Muscle layer of colon (tissue), 2 donors: ENCODE measurements around the gene MRPL19.

Experiments
- H3K27ac ChIP-seq: one replicate; pipeline ENCODE4 v1.7.0; 2013; ENCODE audit warnings: low read depth, mild to moderate bottlenecking, low read length, moderate library complexity
- H3K27me3 ChIP-seq, 2 donors: one replicate each; pipeline ENCODE4 v1.7.0; 2013; ENCODE audit warnings: low read length in 2 of 2, mild to moderate bottlenecking in 2 of 2; ENCODE audit not compliant: insufficient read depth in 2 of 2, control insufficient read depth in 1 of 2
- H3K36me3 ChIP-seq: one replicate; pipeline ENCODE4 v1.7.0; 2013; ENCODE audit warnings: mild to moderate bottlenecking, low read length; ENCODE audit not compliant: insufficient read depth
- H3K4me1 ChIP-seq: one replicate; pipeline ENCODE4 v1.7.0; 2013; ENCODE audit warnings: mild to moderate bottlenecking, low read length; ENCODE audit not compliant: insufficient read depth
- H3K4me3 ChIP-seq, 2 donors: one replicate each; pipeline ENCODE4 v1.7.0; 2013; ENCODE audit warnings: low read length in 2 of 2, low read depth in 1 of 2, mild to moderate bottlenecking in 1 of 2, moderate library complexity in 1 of 2
- H3K9ac ChIP-seq: one replicate; pipeline ENCODE4 v1.7.0; 2013; ENCODE audit warnings: low read length
- H3K9me3 ChIP-seq: one replicate; pipeline ENCODE4 v1.7.0; 2013; ENCODE audit warnings: mild to moderate bottlenecking, low read length
- donor health status: abdominal sarcoma.
- donor health status: Adenocarcinoma of cecum.

Gene MRPL19

GRCh38 chr2:75646583-75647425 is at the start of gene MRPL19:
Gene MRPL19, plus strand, starts transcription at chr2:75646783. Its CDS starts 25 bp downstream, at chr2:75646808.
- Histone ChIP-seq H3K36me3 (peaks cover 15% of the 10 kb centered on the region), H3K9me3 (no peaks in the 10 kb centered on the region), H3K4me1 (peaks cover 4% of the 10 kb centered on the region), H3K27me3 (no peaks in the 10 kb centered on the region), H3K4me3 (peak within 1 kb of the TSS; percentile 93 to 94), H3K27ac (peak within 1 kb of the TSS; percentile 81), H3K9ac (peak within 1 kb of the TSS; percentile 64)

GRCh38 chr2:75596784-75597183 is 49.8 kb upstream of the MRPL19 start:
- no peaks in the 10 kb centered on the region for H3K9me3 ChIP-seq
- H3K4me1 ChIP-seq, result no peaks in the 10 kb centered on the region
- no peaks in the 10 kb centered on the region for H3K36me3 ChIP-seq
- H3K27ac ChIP-seq, result no peak overlapping the region
- H3K4me3 ChIP-seq, result no peak overlapping the region
- no peak overlapping the region for H3K9ac ChIP-seq
- no peaks in the 10 kb centered on the region for H3K27me3 ChIP-seq

DNA sequence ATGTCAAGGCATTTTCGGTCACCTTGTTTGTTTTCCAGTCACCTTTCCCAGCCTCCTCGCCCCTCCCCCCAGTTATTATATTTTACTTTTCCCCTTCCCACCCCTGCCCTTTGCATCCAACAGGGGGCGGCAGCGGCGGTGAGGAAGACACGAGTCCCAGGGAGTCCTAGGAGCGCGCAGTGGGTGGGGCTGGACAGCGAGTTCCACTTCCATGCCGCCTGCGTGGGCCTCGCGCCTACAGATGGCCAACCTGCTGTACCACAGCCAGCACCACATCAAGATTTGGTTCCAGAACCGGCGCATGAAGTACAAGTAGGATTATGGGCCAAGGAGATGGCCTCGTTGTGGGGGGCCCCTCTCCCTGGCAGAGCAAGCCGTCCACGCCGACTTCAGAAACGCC is 48.6 kb upstream of the MRPL19 start:
- H3K27ac ChIP-seq, result no peak overlapping the region
- no peaks in the 10 kb centered on the region for H3K27me3 ChIP-seq
- H3K9me3 ChIP-seq, result no peaks in the 10 kb centered on the region
- no peak overlapping the region for H3K4me3 ChIP-seq
- no peaks in the 10 kb centered on the region for H3K4me1 ChIP-seq
- no peaks in the 10 kb centered on the region for H3K36me3 ChIP-seq
- H3K9ac ChIP-seq, result no peak overlapping the region

GRCh38 chr2:75598589-75599155 is 47.9 kb upstream of the MRPL19 start:
- Histone ChIP-seq H3K9me3 (no peaks in the 10 kb centered on the region), H3K27ac (no peak overlapping the region), H3K4me3 (no peak overlapping the region), H3K9ac (no peak overlapping the region), H3K27me3 (no peaks in the 10 kb centered on the region), H3K4me1 (no peaks in the 10 kb centered on the region), H3K36me3 (no peaks in the 10 kb centered on the region)

DNA sequence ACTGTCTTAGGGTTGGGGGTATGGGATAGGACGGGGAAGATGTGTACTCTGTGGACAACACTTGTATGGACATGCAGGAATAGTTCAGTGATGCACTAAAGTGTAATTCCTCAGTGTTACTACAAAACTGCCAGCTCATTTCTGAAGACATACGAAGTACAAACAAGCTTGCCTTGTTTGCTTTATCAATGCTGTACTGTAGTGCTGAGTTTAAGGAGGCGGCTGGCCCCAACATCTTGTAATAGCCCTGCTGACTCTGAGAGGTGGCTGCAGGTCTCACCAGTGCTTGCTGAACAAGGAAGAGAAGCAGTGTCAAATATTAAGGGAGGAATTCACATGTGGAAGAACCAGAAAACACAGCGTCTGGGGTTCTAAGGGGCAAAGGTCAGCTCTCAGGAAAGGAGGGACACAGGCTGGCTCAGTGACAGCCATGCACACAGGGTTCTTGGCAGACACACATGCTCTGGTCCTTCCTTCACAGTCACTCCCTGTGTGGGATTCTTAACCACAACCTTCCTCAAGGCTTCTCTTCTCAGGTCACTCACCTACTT is 46.0 kb upstream of the MRPL19 start:
- H3K4me1 ChIP-seq, result no peaks in the 10 kb centered on the region
- no peaks in the 10 kb centered on the region for H3K36me3 ChIP-seq
- H3K4me3 ChIP-seq, result no peak overlapping the region
- H3K9me3 ChIP-seq, result no peaks in the 10 kb centered on the region
- H3K27me3 ChIP-seq, result peaks cover 0 to 5% of the 10 kb centered on the region in 2 donors
- H3K9ac ChIP-seq, result no peak overlapping the region
- no peak overlapping the region for H3K27ac ChIP-seq

DNA sequence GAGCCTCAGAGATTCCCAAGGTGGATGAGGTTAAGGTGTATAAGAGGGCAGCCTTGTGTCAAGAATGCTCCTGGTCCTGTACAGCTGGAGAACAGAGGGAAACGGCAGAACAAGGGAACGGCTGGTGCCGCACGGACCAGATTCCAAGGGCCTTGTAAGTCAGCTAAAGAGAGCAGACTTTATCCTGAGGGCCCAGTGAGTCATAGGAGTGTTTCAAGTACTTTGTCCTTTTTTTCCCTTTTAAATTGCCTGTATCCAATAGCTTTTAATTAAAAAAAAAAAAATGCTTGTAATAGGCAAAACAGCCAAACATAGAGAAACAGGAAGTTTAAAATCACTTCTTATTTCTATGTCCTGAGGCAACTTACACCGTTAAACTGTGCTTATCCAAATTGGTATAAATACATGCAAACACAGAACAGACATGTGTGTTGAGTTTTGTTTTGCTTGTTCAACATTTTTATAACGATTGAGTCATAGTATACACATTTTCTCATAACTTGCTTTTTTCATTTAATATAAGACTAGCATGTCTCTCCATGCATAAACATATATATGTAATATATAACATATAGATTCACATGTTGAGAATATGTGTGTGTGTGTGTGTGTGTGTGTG is 43.8 kb upstream of the MRPL19 start:
- no peak overlapping the region for H3K27ac ChIP-seq
- no peaks in the 10 kb centered on the region for H3K36me3 ChIP-seq
- no peaks in the 10 kb centered on the region for H3K9me3 ChIP-seq
- H3K27me3 ChIP-seq, result peaks cover 0 to 6% of the 10 kb centered on the region in 2 donors
- H3K4me3 ChIP-seq, result no peak overlapping the region
- H3K9ac ChIP-seq, result no peak overlapping the region
- no peaks in the 10 kb centered on the region for H3K4me1 ChIP-seq

- H3K4me1 ChIP-seq, result no peaks in the 10 kb centered on the region
- H3K9me3 ChIP-seq, result no peaks in the 10 kb centered on the region
- H3K9ac ChIP-seq, result no peak overlapping the region
- peaks cover 0 to 12% of the 10 kb centered on the region in 2 donors for H3K27me3 ChIP-seq
- H3K27ac ChIP-seq, result no peak overlapping the region
- H3K36me3 ChIP-seq, result no peaks in the 10 kb centered on the region
- no peak overlapping the region for H3K4me3 ChIP-seq
Observed at GRCh38 chr2:75603477-75603876, 43.1 kb upstream of the MRPL19 start.

GRCh38 chr2:75604484-75604883 is 42.1 kb upstream of the MRPL19 start:
- H3K4me1 ChIP-seq, result no peaks in the 10 kb centered on the region
- no peaks in the 10 kb centered on the region for H3K36me3 ChIP-seq
- H3K9me3 ChIP-seq, result no peaks in the 10 kb centered on the region
- H3K27ac ChIP-seq, result no peak overlapping the region
- no peak overlapping the region for H3K9ac ChIP-seq
- no peak overlapping the region for H3K4me3 ChIP-seq
- H3K27me3 ChIP-seq, result peaks cover 0 to 18% of the 10 kb centered on the region in 2 donors

- peaks cover 0 to 18% of the 10 kb centered on the region in 2 donors for H3K27me3 ChIP-seq
- no peak overlapping the region for H3K27ac ChIP-seq
- H3K9me3 ChIP-seq, result no peaks in the 10 kb centered on the region
- H3K4me1 ChIP-seq, result no peaks in the 10 kb centered on the region
- no peak overlapping the region for H3K9ac ChIP-seq
- H3K4me3 ChIP-seq, result no peak overlapping the region
- no peaks in the 10 kb centered on the region for H3K36me3 ChIP-seq
Observed at GRCh38 chr2:75605770-75606529, 40.6 kb upstream of the MRPL19 start.

DNA sequence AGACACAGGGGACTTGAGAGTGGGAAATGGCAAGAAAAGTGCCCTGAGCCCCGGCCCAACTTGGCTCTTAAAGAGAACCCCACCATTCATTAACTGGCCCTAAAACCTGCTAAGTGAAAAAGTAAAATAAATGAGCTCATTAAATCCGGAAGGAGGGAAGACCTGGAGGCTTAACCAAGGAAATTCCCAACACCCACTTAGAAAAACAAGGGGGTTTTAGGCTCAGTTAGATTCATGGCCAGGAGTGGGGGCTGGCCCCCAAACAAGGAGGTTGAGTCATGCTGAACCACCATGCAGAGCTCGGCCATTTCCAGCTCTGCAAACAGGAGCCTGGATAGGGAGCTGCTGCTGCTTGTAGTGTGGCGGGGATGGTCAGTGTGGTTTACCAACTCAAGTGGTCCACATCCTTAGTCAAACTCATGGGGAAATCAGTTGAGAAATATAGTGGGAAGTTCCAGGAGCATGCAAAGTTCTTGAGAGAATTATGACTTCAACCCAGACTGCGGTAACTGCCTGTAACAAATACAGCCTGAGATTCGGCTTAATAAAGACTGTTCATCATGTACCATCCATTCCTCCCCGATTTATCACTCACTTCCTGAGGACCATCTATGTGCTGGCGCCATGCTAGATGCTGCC is 39.7 kb upstream of the MRPL19 start:
- Histone ChIP-seq H3K36me3 (no peaks in the 10 kb centered on the region), H3K27ac (no peak overlapping the region), H3K9ac (no peak overlapping the region), H3K9me3 (no peaks in the 10 kb centered on the region), H3K4me1 (no peaks in the 10 kb centered on the region), H3K27me3 (peaks cover 0 to 18% of the 10 kb centered on the region in 2 donors), H3K4me3 (no peak overlapping the region)
